GM19395 (cell line): ENCODE results near the gene PM20D1.
"Not testable (repeated sequence)": the region's sequence is repeated elsewhere in the genome, so short reads cannot be mapped to it uniquely, and the experiment has no call there.

Source experiments
- ATAC-seq: cut with Tn5 transposase; IDR thresholded peaks from one replicate; pipeline ENCODE4 v1.9.1; 2021; ENCODE audit warnings: mild to moderate bottlenecking, moderate library complexity; ENCODE audit not compliant: unreplicated experiment

Gene PM20D1

GRCh38 chr1:205842229-205842628 is 7.7 kb downstream of the PM20D1 start:
- no peak for ATAC-seq

- ATAC-seq = no peak
Measured at GRCh38 chr1:205840146-205840923, 9.6 kb downstream of the PM20D1 start.

- no peak for ATAC-seq
Measured at GRCh38 chr1:205837382-205837970, 12.5 kb downstream of the PM20D1 start.

- no peak for ATAC-seq
Measured at GRCh38 chr1:205834751-205835150, 15.2 kb downstream of the PM20D1 start.

- no peak for ATAC-seq
Measured at GRCh38 chr1:205832326-205832751, 17.6 kb downstream of the PM20D1 start.

GRCh38 chr1:205827623-205828022 is 22.3 kb downstream of the PM20D1 start:
- ATAC-seq = no peak

GRCh38 chr1:205826995-205827394 is 22.9 kb downstream of the PM20D1 start:
- ATAC-seq = no peak

- no peak for ATAC-seq
Measured at GRCh38 chr1:205826016-205826806, 23.7 kb downstream of the PM20D1 start.

- ATAC-seq = no peak
Measured at GRCh38 chr1:205824180-205824579, 25.8 kb downstream of the PM20D1 start.

- ATAC-seq = not testable (repeated sequence)
Measured at GRCh38 chr1:205823260-205823659, 26.7 kb downstream of the PM20D1 start.

- no peak for ATAC-seq
Measured at GRCh38 chr1:205822397-205822796, 27.5 kb downstream of the PM20D1 start.

- ATAC-seq = no peak
Measured at GRCh38 chr1:205817988-205818387, 31.9 kb downstream of the PM20D1 start.

GRCh38 chr1:205817364-205817763 is 32.6 kb downstream of the PM20D1 start:
- no peak for ATAC-seq

GRCh38 chr1:205813755-205814058 is 36.2 kb downstream of the PM20D1 start:
- ATAC-seq = no peak

GRCh38 chr1:205812878-205813754 is 36.8 kb downstream of the PM20D1 start, which contains the start of gene SLC41A1:
SLC41A1 (minus strand) TSS chr1:205813198; CDS start chr1:205810441, 2,757 bp downstream.
- ATAC-seq = peak; percentile 85

- ATAC-seq = peak; percentile 26
Measured at GRCh38 chr1:205812271-205812877, 37.6 kb downstream of the PM20D1 start.

GRCh38 chr1:205811660-205812059 is 38.3 kb downstream of the PM20D1 start:
- ATAC-seq = no peak

- no peak for ATAC-seq
Measured at GRCh38 chr1:205810448-205811157, 39.3 kb downstream of the PM20D1 start.

- no peak for ATAC-seq
Measured at GRCh38 chr1:205809942-205810345, 40.0 kb downstream of the PM20D1 start.

- ATAC-seq = no peak
Measured at GRCh38 chr1:205809469-205809868, 40.5 kb downstream of the PM20D1 start.
